WI38 (cell line): ENCODE measurements around the gene DISC1.

ENCODE experiments used
- H3K4me3 ChIP-seq: 2 replicates; pipeline ENCODE4 v1.5.1; 2011; ENCODE audit warnings: low read depth, mild to moderate bottlenecking, control low read depth, low read length
- TF ChIP-seq, protein P1 (sequence below): IDR thresholded peaks from 2 replicates; pipeline ENCODE4 v1.5.1; 2012; ENCODE audit warnings: low read depth, mild to moderate bottlenecking, control low read depth, low read length

DISC1 gene

DNA sequence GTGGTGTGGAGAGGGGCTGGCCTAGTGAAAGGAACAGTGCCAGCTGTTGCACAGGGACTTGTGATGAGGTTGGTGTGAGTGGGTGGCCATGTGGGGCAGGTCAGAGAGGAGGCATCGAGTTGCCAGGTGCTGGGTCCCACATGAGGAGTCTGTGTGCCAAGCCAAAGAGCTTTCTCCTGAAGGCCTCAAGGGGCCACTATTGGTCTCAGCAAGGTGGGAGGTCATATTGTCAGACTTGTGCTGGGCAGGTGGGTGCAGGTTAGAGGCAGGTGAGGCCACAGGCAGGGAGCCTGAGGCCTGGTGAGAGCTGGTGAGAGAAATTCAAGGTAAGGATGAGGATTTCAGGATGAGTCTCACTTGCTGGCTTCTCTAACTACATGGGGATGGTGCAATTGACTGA, 256.8 kb downstream of the DISC1 start:
- TF ChIP-seq, protein P1, sequence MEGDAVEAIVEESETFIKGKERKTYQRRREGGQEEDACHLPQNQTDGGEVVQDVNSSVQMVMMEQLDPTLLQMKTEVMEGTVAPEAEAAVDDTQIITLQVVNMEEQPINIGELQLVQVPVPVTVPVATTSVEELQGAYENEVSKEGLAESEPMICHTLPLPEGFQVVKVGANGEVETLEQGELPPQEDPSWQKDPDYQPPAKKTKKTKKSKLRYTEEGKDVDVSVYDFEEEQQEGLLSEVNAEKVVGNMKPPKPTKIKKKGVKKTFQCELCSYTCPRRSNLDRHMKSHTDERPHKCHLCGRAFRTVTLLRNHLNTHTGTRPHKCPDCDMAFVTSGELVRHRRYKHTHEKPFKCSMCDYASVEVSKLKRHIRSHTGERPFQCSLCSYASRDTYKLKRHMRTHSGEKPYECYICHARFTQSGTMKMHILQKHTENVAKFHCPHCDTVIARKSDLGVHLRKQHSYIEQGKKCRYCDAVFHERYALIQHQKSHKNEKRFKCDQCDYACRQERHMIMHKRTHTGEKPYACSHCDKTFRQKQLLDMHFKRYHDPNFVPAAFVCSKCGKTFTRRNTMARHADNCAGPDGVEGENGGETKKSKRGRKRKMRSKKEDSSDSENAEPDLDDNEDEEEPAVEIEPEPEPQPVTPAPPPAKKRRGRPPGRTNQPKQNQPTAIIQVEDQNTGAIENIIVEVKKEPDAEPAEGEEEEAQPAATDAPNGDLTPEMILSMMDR, result no peak
- H3K4me3 ChIP-seq, result no peak overlapping the region

DNA sequence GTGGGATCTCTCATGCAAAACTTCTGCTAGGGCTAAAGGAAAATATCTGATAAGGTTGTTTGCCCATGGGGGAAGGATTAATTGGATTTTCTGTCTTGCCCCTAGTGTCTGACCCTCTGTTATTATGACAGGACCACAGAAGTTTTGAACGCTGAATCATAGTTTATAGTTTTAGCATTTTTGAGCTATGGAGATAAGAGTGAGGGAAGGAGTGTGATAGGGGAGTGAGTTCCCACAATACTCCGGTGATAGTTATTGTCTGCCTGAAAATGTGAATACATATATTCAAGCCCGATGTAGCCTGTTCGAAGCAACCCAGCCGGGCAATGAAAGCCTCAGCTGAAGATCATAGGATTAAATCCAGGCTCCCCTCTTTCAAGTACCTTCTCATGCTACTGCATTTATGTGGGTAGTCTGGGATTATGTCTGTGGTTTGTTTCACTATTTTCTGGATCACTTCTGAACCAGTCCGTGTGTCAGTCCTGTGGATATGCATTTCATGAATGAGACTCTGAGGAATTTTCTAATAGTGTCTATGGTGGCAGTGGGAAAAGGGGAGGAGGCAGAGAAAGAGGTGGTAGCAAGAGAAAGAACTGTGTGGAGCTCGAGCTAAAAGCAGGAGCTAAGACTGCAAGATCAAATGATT, 258.7 kb downstream of the DISC1 start:
- no peak overlapping the region for H3K4me3 ChIP-seq
- TF ChIP-seq, protein P1, result no peak

DNA sequence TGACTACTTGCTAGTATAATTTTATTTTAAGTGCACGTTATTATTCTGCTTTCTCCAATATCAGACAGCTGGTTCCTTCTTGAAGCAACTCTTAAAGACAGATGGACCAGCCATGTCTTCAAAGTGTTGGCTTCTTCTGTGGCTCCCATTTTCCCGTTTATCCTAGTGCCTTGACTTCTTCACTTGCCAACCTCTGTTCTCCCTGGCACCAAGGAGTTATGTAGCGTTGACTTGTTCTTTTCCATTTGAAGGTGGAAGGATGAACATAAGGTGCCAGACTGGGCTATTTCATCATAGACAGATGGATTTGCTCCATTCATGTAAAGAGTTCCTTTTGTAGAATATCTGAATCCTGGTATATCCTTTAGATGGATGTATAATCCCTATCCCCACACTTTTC, 260.6 kb downstream of the DISC1 start:
- TF ChIP-seq, protein P1, result no peak
- no peak overlapping the region for H3K4me3 ChIP-seq

DNA sequence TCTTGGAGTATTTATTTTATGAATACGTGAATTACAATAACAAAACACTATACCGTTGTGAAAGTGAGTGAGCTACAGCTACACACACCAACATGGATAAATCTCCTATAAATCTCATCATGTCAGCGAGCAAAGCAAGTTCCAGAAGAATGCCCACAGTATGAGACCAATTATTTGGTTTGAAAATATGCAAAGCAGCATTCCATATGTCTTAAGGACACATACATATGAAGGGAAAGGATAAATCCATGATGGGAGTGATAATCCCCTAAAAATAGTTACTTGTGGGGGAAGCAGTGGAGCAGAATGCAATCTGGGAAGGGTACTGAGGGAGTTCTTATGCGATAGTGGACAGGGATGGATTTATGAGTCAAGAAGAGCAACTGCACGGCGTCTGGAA, 261.3 kb downstream of the DISC1 start:
- TF ChIP-seq, protein P1, result no peak
- H3K4me3 ChIP-seq, result no peak overlapping the region

DNA sequence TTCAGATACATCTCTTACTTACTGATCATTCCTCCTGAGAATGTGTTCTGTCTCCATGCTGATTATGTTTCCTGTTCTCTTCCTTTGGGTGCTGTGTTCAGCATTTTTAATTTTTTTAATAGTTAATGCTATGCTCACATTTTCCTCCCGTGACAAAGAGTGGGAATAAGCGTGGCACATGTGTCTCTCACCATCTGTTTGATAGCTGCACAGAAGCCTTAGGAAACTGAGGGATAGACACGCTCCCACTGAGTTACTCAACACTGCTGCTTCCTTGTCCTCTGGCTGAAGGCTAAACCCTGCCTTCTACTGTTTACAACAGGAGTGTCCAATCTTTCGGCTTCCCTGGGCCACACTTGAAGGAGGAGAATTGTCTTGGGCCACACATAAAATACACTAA, 264.2 kb downstream of the DISC1 start:
- TF ChIP-seq, protein P1, result no peak
- no peak overlapping the region for H3K4me3 ChIP-seq

DNA sequence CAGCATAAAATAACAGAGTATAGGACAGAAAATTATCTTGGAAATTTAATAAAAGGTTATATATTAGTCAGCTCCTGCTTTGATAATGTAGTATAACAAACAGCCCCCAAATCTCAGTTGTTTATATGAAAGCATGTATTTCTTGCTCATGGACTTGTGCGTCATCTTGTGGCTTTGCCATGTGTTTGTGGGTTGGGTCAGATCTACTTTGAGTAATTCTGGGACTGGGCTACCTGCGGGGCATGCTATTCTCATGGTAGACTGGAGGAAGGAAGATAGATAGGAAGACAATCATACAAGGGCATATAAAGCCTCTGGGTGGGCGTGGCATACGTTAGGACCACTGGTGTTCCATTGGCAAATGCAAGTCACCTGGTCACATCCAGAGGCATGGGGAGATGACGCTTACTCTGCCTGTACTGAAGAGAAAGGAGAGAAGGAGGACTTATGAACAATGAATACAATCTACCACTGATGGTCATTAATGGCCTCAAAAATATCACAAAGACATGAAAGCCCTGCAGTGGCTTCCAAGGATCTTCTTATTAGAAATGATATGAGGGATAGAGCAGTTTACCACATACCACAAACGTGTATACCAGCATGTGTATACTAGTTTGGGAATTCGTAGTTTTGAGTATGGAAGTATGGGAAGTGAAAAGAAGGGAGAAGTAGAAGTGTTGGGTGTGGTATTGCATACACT, 267.0 kb downstream of the DISC1 start:
- H3K4me3 ChIP-seq, result no peak overlapping the region

DNA sequence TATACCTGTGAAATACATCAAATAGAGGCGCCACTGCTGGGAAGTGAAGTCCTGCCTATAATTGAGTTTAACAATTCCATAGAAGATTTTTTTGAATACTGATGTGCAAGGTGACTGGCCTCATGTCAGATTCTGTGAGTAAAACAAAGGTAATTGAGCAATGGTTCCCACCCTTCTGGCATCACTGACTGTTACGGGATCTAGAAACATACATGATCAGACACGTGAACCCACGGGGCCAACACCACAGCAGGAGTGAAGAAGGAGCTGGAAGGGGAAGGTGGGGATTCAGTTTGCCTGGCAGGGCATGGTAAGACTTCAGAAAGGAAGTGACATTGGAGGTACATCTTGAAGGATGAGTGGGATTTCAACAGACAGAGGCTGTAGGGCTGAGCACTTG, 270.2 kb downstream of the DISC1 start:
- no peak overlapping the region for H3K4me3 ChIP-seq
- TF ChIP-seq, protein P1, result no peak

More for the DNA sequence above, 267.0 kb downstream of the DISC1 start:
- TF ChIP-seq, protein P1, result no peak
